Measurements from ENCODE around the gene BNC2. TPM values are rescaled to one million over a fixed set of nuclear protein-coding genes. Genes with fewer than 3 reads are reported as not detected.

Gene BNC2
- total and polyA plus RNA-seq, 5 donors from 2014 or later: not detected

- Histone ChIP-seq H3K4me3 (ENCODE audit: low read depth, low read length) (no peak overlapping the region), H3K9me3 (ENCODE audit: control insufficient read depth in 2 of 2, low read length in 2 of 2) (no peaks in the 10 kb centered on the region), H3K27me3 (ENCODE audit: control insufficient read depth, insufficient read depth, low read length) (no peaks in the 10 kb centered on the region), H3K27ac (ENCODE audit: insufficient read depth, low read length, poor library complexity, severe bottlenecking) (no peak overlapping the region), H3K36me3 (ENCODE audit: control insufficient read depth, insufficient read depth, low read length) (no peaks in the 10 kb centered on the region), H3K4me1 (ENCODE audit: control insufficient read depth, insufficient read depth, low read length, poor library complexity, severe bottlenecking) (no peaks in the 10 kb centered on the region)
- Mint-ChIP-seq H3K36me3 (no peaks in the 10 kb centered on the region), H3K27me3 (no peaks in the 10 kb centered on the region), H3K9me3 (peaks cover 0 to 5% (median 2%) of the 10 kb centered on the region in 7 donors), H3K4me3 (no peak overlapping the region), H3K4me1 (no peaks in the 10 kb centered on the region), H3K27ac (no peak overlapping the region)
- ATAC-seq (ENCODE audit: low read depth in 2 of 2) (no peak), DNase-seq (no peak)
Measured at GRCh38 chr9:16823906-16824305, 46.6 kb downstream of the BNC2 start.

GRCh38 chr9:16821344-16821743, 49.1 kb downstream of the BNC2 start:
- DNase-seq: no peak
- no peaks in the 10 kb centered on the region for H3K36me3 Mint-ChIP-seq
- H3K4me3 ChIP-seq (ENCODE audit: low read depth, low read length): no peak overlapping the region
- no peaks in the 10 kb centered on the region for H3K27me3 ChIP-seq (ENCODE audit: control insufficient read depth, insufficient read depth, low read length)
- no peaks in the 10 kb centered on the region for H3K4me1 ChIP-seq (ENCODE audit: control insufficient read depth, insufficient read depth, low read length, poor library complexity, severe bottlenecking)
- peak overlapping the region in 1 of 4 donors; percentile 43 for H3K4me3 Mint-ChIP-seq
- no peak for ATAC-seq (ENCODE audit: low read depth in 2 of 2)
- no peaks in the 10 kb centered on the region for H3K36me3 ChIP-seq (ENCODE audit: control insufficient read depth, insufficient read depth, low read length)
- no peaks in the 10 kb centered on the region for H3K9me3 ChIP-seq (ENCODE audit: control insufficient read depth in 2 of 2, low read length in 2 of 2)
- H3K9me3 Mint-ChIP-seq: peaks cover 0 to 4% (median 3%) of the 10 kb centered on the region in 7 donors
- H3K27ac ChIP-seq (ENCODE audit: insufficient read depth, low read length, poor library complexity, severe bottlenecking): no peak overlapping the region
- no peaks in the 10 kb centered on the region for H3K27me3 Mint-ChIP-seq
- no peaks in the 10 kb centered on the region for H3K4me1 Mint-ChIP-seq
- H3K27ac Mint-ChIP-seq: no peak overlapping the region

- Histone ChIP-seq H3K27ac (ENCODE audit: insufficient read depth, low read length, poor library complexity, severe bottlenecking) (no peak overlapping the region), H3K4me3 (ENCODE audit: low read depth, low read length) (no peak overlapping the region), H3K9me3 (ENCODE audit: control insufficient read depth in 2 of 2, low read length in 2 of 2) (no peaks in the 10 kb centered on the region), H3K36me3 (ENCODE audit: control insufficient read depth, insufficient read depth, low read length) (no peaks in the 10 kb centered on the region), H3K4me1 (ENCODE audit: control insufficient read depth, insufficient read depth, low read length, poor library complexity, severe bottlenecking) (no peaks in the 10 kb centered on the region), H3K27me3 (ENCODE audit: control insufficient read depth, insufficient read depth, low read length) (no peaks in the 10 kb centered on the region)
- Mint-ChIP-seq H3K9me3 (peaks cover 0 to 6% (median 1%) of the 10 kb centered on the region in 7 donors), H3K36me3 (no peaks in the 10 kb centered on the region), H3K4me3 (no peak overlapping the region), H3K27ac (no peak overlapping the region), H3K4me1 (no peaks in the 10 kb centered on the region), H3K27me3 (no peaks in the 10 kb centered on the region)
- DNase-seq (no peak), ATAC-seq (ENCODE audit: low read depth in 2 of 2) (no peak)
Measured at GRCh38 chr9:16817514-16817913, 53.0 kb downstream of the BNC2 start.

- Mint-ChIP-seq H3K9me3 (peaks cover 0 to 6% (median 1%) of the 10 kb centered on the region in 7 donors), H3K27ac (no peak overlapping the region), H3K27me3 (no peaks in the 10 kb centered on the region), H3K36me3 (no peaks in the 10 kb centered on the region), H3K4me3 (no peak overlapping the region), H3K4me1 (no peaks in the 10 kb centered on the region)
- Histone ChIP-seq H3K4me3 (ENCODE audit: low read depth, low read length) (no peak overlapping the region), H3K27me3 (ENCODE audit: control insufficient read depth, insufficient read depth, low read length) (no peaks in the 10 kb centered on the region), H3K27ac (ENCODE audit: insufficient read depth, low read length, poor library complexity, severe bottlenecking) (no peak overlapping the region), H3K4me1 (ENCODE audit: control insufficient read depth, insufficient read depth, low read length, poor library complexity, severe bottlenecking) (no peaks in the 10 kb centered on the region), H3K36me3 (ENCODE audit: control insufficient read depth, insufficient read depth, low read length) (no peaks in the 10 kb centered on the region), H3K9me3 (ENCODE audit: control insufficient read depth in 2 of 2, low read length in 2 of 2) (no peaks in the 10 kb centered on the region)
- ATAC-seq (ENCODE audit: low read depth in 2 of 2) (no peak), DNase-seq (no peak)
Measured at GRCh38 chr9:16817002-16817401, 53.5 kb downstream of the BNC2 start.

GRCh38 chr9:16816011-16816410, 54.5 kb downstream of the BNC2 start:
- H3K27me3 Mint-ChIP-seq: no peaks in the 10 kb centered on the region
- H3K27ac Mint-ChIP-seq: no peak overlapping the region
- no peaks in the 10 kb centered on the region for H3K36me3 Mint-ChIP-seq
- DNase-seq (no peak), ATAC-seq (ENCODE audit: low read depth in 2 of 2) (no peak)
- no peaks in the 10 kb centered on the region for H3K4me1 Mint-ChIP-seq
- Histone ChIP-seq H3K4me1 (ENCODE audit: control insufficient read depth, insufficient read depth, low read length, poor library complexity, severe bottlenecking) (no peaks in the 10 kb centered on the region), H3K9me3 (ENCODE audit: control insufficient read depth in 2 of 2, low read length in 2 of 2) (no peaks in the 10 kb centered on the region), H3K36me3 (ENCODE audit: control insufficient read depth, insufficient read depth, low read length) (no peaks in the 10 kb centered on the region), H3K4me3 (ENCODE audit: low read depth, low read length) (no peak overlapping the region), H3K27ac (ENCODE audit: insufficient read depth, low read length, poor library complexity, severe bottlenecking) (no peak overlapping the region), H3K27me3 (ENCODE audit: control insufficient read depth, insufficient read depth, low read length) (no peaks in the 10 kb centered on the region)
- H3K9me3 Mint-ChIP-seq: peaks cover 0 to 6% (median 0%) of the 10 kb centered on the region in 7 donors
- H3K4me3 Mint-ChIP-seq: no peak overlapping the region

GRCh38 chr9:16815079-16815478, 55.4 kb downstream of the BNC2 start:
- no peaks in the 10 kb centered on the region for H3K9me3 ChIP-seq (ENCODE audit: control insufficient read depth in 2 of 2, low read length in 2 of 2)
- Mint-ChIP-seq H3K9me3 (peaks cover 0 to 6% (median 0%) of the 10 kb centered on the region in 7 donors), H3K36me3 (no peaks in the 10 kb centered on the region), H3K27ac (no peak overlapping the region), H3K4me1 (no peaks in the 10 kb centered on the region), H3K27me3 (no peaks in the 10 kb centered on the region), H3K4me3 (no peak overlapping the region)
- H3K27me3 ChIP-seq (ENCODE audit: control insufficient read depth, insufficient read depth, low read length): no peaks in the 10 kb centered on the region
- H3K27ac ChIP-seq (ENCODE audit: insufficient read depth, low read length, poor library complexity, severe bottlenecking): no peak overlapping the region
- no peak for ATAC-seq (ENCODE audit: low read depth in 2 of 2)
- no peak for DNase-seq
- H3K36me3 ChIP-seq (ENCODE audit: control insufficient read depth, insufficient read depth, low read length): no peaks in the 10 kb centered on the region
- H3K4me1 ChIP-seq (ENCODE audit: control insufficient read depth, insufficient read depth, low read length, poor library complexity, severe bottlenecking): no peaks in the 10 kb centered on the region
- no peak overlapping the region for H3K4me3 ChIP-seq (ENCODE audit: low read depth, low read length)

- H3K4me3 Mint-ChIP-seq: no peak overlapping the region
- peaks cover 0 to 6% (median 0%) of the 10 kb centered on the region in 7 donors for H3K9me3 Mint-ChIP-seq
- Histone ChIP-seq H3K4me3 (ENCODE audit: low read depth, low read length) (no peak overlapping the region), H3K9me3 (ENCODE audit: control insufficient read depth in 2 of 2, low read length in 2 of 2) (no peaks in the 10 kb centered on the region), H3K36me3 (ENCODE audit: control insufficient read depth, insufficient read depth, low read length) (no peaks in the 10 kb centered on the region), H3K27me3 (ENCODE audit: control insufficient read depth, insufficient read depth, low read length) (no peaks in the 10 kb centered on the region), H3K27ac (ENCODE audit: insufficient read depth, low read length, poor library complexity, severe bottlenecking) (no peak overlapping the region), H3K4me1 (ENCODE audit: control insufficient read depth, insufficient read depth, low read length, poor library complexity, severe bottlenecking) (no peaks in the 10 kb centered on the region)
- H3K36me3 Mint-ChIP-seq: no peaks in the 10 kb centered on the region
- ATAC-seq (ENCODE audit: low read depth in 2 of 2) (no peak), DNase-seq (no peak)
- H3K27ac Mint-ChIP-seq: no peak overlapping the region
- no peaks in the 10 kb centered on the region for H3K27me3 Mint-ChIP-seq
- no peaks in the 10 kb centered on the region for H3K4me1 Mint-ChIP-seq
Measured at GRCh38 chr9:16813838-16814237, 56.6 kb downstream of the BNC2 start.

- ATAC-seq (ENCODE audit: low read depth in 2 of 2) (no peak), DNase-seq (no peak)
- Mint-ChIP-seq H3K27me3 (no peaks in the 10 kb centered on the region), H3K27ac (no peak overlapping the region), H3K9me3 (peaks cover 0 to 4% (median 0%) of the 10 kb centered on the region in 7 donors), H3K4me1 (no peaks in the 10 kb centered on the region), H3K36me3 (no peaks in the 10 kb centered on the region), H3K4me3 (no peak overlapping the region)
- no peaks in the 10 kb centered on the region for H3K36me3 ChIP-seq (ENCODE audit: control insufficient read depth, insufficient read depth, low read length)
- no peak overlapping the region for H3K4me3 ChIP-seq (ENCODE audit: low read depth, low read length)
- no peaks in the 10 kb centered on the region for H3K9me3 ChIP-seq (ENCODE audit: control insufficient read depth in 2 of 2, low read length in 2 of 2)
- no peaks in the 10 kb centered on the region for H3K4me1 ChIP-seq (ENCODE audit: control insufficient read depth, insufficient read depth, low read length, poor library complexity, severe bottlenecking)
- no peak overlapping the region for H3K27ac ChIP-seq (ENCODE audit: insufficient read depth, low read length, poor library complexity, severe bottlenecking)
- no peaks in the 10 kb centered on the region for H3K27me3 ChIP-seq (ENCODE audit: control insufficient read depth, insufficient read depth, low read length)
Measured at GRCh38 chr9:16811987-16812685, 58.3 kb downstream of the BNC2 start.
